Liver (tissue), 9 donors: ENCODE results near the gene HEATR5A. TPM values are rescaled to one million over a fixed set of nuclear protein-coding genes. Genes with fewer than 3 reads are reported as not detected.

ENCODE experiments used
- DNase-seq: peaks from one replicate; pipeline ENCODE4 v3.0.0-alpha.2; 2017; ENCODE audit warnings: low spot score
- H3K27ac ChIP-seq, 2 donors: one replicate each; pipeline ENCODE4 v1.7.0; 2013; ENCODE audit warnings: inconsistent platforms in 2 of 2, low read length in 2 of 2, control low read depth in 1 of 2, low read depth in 1 of 2, mild to moderate bottlenecking in 1 of 2
- H3K27me3 ChIP-seq, 4 donors: one replicate each; pipeline versions ENCODE4 v1.6.1 to v1.7.0; 2013; ENCODE audit warnings: low read length in 3 of 4, inconsistent platforms in 1 of 4, mild to moderate bottlenecking in 1 of 4, moderate library complexity in 1 of 4; ENCODE audit not compliant: control insufficient read depth in 4 of 4, insufficient read depth in 4 of 4
- H3K36me3 ChIP-seq, 4 donors: one replicate each; pipeline versions ENCODE4 v1.6.1 to v1.7.0; 2013; ENCODE audit warnings: low read length in 3 of 4, mild to moderate bottlenecking in 3 of 4, low read depth in 1 of 4, moderate library complexity in 1 of 4; ENCODE audit not compliant: control insufficient read depth in 4 of 4, insufficient read depth in 3 of 4
- H3K4me1 ChIP-seq, 4 donors: one replicate each; pipeline versions ENCODE4 v1.6.1 to v1.7.0; 2013; ENCODE audit warnings: low read length in 3 of 4, mild to moderate bottlenecking in 3 of 4, moderate library complexity in 1 of 4; ENCODE audit not compliant: control insufficient read depth in 4 of 4, insufficient read depth in 4 of 4
- H3K4me3 ChIP-seq, 3 donors: one replicate each; pipeline versions ENCODE4 v1.6.1 to v1.7.0; 2013; ENCODE audit warnings: low read length in 3 of 3, control low read depth in 1 of 3, low read depth in 1 of 3, mild to moderate bottlenecking in 1 of 3
- H3K9ac ChIP-seq, 2 donors: one replicate each; pipeline ENCODE4 v1.7.0; 2013; ENCODE audit warnings: low read length in 2 of 2, mild to moderate bottlenecking in 2 of 2, moderate library complexity in 2 of 2, control low read depth in 1 of 2, low read depth in 1 of 2
- H3K9me3 ChIP-seq, 4 donors: one replicate each; pipeline versions ENCODE4 v1.6.1 to v1.7.0; 2013; ENCODE audit warnings: low read length in 3 of 4; ENCODE audit not compliant: control insufficient read depth in 4 of 4
- EGR1 ChIP-seq, 2 donors: IDR thresholded peaks; 2 replicates each; pipeline ENCODE4 v1.6.1; 2016 to 2018; ENCODE audit warnings: antibody characterized with exemption in 2 of 2, low read depth in 2 of 2
- FOXA1 ChIP-seq: IDR thresholded peaks from 2 replicates; pipeline ENCODE4 v1.6.1; 2016; ENCODE audit warnings: antibody characterized with exemption
- FOXA2 ChIP-seq: IDR thresholded peaks from 2 replicates; pipeline ENCODE4 v1.6.1; 2016; ENCODE audit warnings: antibody characterized with exemption
- GABPA ChIP-seq, 2 donors: IDR thresholded peaks in 1 of 2; conservative IDR thresholded peaks in 1 of 2; 2 replicates each; pipeline ENCODE4 v1.6.1; 2016; ENCODE audit warnings: antibody characterized with exemption in 2 of 2, mild to moderate bottlenecking in 1 of 2, moderate library complexity in 1 of 2
- HNF4A ChIP-seq, 2 donors: conservative IDR thresholded peaks; 2 replicates each; pipeline ENCODE4 v1.6.1; 2016; ENCODE audit warnings: antibody characterized with exemption in 2 of 2, mild to moderate bottlenecking in 2 of 2
- HNF4G ChIP-seq: IDR thresholded peaks from 2 replicates; pipeline ENCODE4 v1.6.1; 2016; ENCODE audit warnings: antibody characterized with exemption
- JUND ChIP-seq, 2 donors: IDR thresholded peaks; 2 replicates each; pipeline ENCODE4 v1.6.1; 2016; ENCODE audit warnings: antibody characterized with exemption in 2 of 2
- NR2F2 ChIP-seq: IDR thresholded peaks from 2 replicates; pipeline ENCODE4 v1.6.1; 2016; ENCODE audit warnings: antibody characterized with exemption
- RAD21 ChIP-seq, 2 donors: IDR thresholded peaks; 2 replicates each; pipeline ENCODE4 v1.6.1; 2016; ENCODE audit warnings: antibody characterized with exemption in 2 of 2, mild to moderate bottlenecking in 2 of 2
- RXRA ChIP-seq, 2 donors: IDR thresholded peaks; 2 replicates each; pipeline ENCODE4 v1.6.1; 2017 to 2018; ENCODE audit warnings: antibody characterized with exemption in 2 of 2, mild to moderate bottlenecking in 1 of 2
- SP1 ChIP-seq: IDR thresholded peaks from 2 replicates; pipeline ENCODE4 v1.6.1; 2018; ENCODE audit warnings: antibody characterized with exemption, mild to moderate bottlenecking
- TAF1 ChIP-seq: conservative IDR thresholded peaks from 2 replicates; pipeline ENCODE4 v1.6.1; 2016; ENCODE audit warnings: antibody characterized with exemption, mild to moderate bottlenecking
- YY1 ChIP-seq: IDR thresholded peaks from 2 replicates; pipeline ENCODE4 v1.6.1; 2016; ENCODE audit warnings: antibody characterized with exemption, mild to moderate bottlenecking
- WGBS: extraction: QIAGEN DNeasy Blood & Tissue Kit; methylation state at CpG from one replicate; pipeline ENCODE4 v1.1.7; 2013; 5-methylcytosine and 5-hydroxymethylcytosine counted together
- polyA plus RNA-seq, 2 donors: library from polyadenylated mRNA; stranded (reverse) in 1 of 2; unstranded in 1 of 2; fragments of 200-250 nt in 1 of 2; fragments of >200 nt in 1 of 2; fragmentation: Nextera tagmentation in 1 of 2; extraction: Ambion mirVana in 1 of 2; gene quantifications; one replicate each; pipeline versions ENCODE4 v1.2.1 to v1.2.3, GENCODE V29; 2013 to 2015
- total RNA-seq, 2 donors: library from RNA; depleted of rRNA; stranded (reverse); fragments of >200 nt; gene quantifications; one replicate each; pipeline ENCODE4 v1.2.3, GENCODE V29; 2014
- TF ChIP-seq, protein P1 (sequence below): IDR thresholded peaks from 2 replicates; pipeline ENCODE4 v1.6.1; 2016; ENCODE audit warnings: antibody characterized with exemption
- TF ChIP-seq, protein P2 (sequence below): fragments of 150-350 bp; IDR thresholded peaks from 2 replicates; pipeline ENCODE4 v1.5.1; 2017; ENCODE audit warnings: improper control_type of control experiment, low read depth, low read length; ENCODE audit not compliant: missing input control
- TF ChIP-seq, protein P3 (sequence below): IDR thresholded peaks from 2 replicates; pipeline ENCODE4 v1.6.1; 2016; ENCODE audit warnings: antibody characterized with exemption
- TF ChIP-seq, protein P4 (sequence below): IDR thresholded peaks from 2 replicates; pipeline ENCODE4 v1.6.1; 2016; ENCODE audit warnings: antibody characterized with exemption
- TF ChIP-seq, protein P5 (sequence below): IDR thresholded peaks from 2 replicates; pipeline ENCODE4 v1.6.1; 2016; ENCODE audit warnings: antibody characterized with exemption, mild to moderate bottlenecking
- donor health status: healthy.
- donor health status: healthy.
- donor health status: healthy.
- donor health status: healthy.
- donor health status: healthy.

HEATR5A gene
- total and polyA plus RNA-seq, 4 donors = 7.3 to 22.8 (median 10.1) TPM

DNA sequence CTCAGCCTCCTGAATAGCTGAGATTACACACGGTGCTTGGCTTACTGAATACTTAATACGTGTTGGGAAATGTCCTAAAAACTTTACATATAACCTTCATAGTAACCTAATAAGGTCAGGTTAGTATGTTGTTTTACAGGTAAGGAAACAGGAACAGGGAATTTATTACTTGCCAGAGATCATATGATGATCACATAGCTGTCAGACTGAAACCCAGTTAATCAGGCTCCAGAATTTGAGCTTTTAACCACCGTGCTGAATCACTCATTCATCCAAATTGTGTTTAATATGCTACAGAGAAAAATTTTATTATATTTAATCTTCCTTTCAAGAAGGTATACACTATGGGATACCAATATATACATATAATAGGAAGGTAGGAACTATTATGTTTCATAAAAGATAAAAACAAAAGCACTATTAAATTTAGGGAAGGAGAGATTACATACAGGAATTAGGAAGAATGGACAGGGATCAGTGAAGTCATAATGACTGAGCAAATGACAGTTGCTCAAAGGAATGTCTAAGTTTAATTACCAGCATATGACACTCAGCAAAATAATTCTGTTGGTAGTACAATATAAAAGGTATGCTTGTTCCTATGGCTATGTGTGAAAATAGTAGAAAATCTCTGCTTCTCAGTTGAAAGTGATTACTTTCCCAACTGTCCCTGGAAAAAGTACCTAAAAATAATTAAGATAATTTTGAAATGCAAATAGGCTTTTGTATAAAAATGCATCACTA lies 59.3 kb downstream of the HEATR5A start:
- H3K4me1 ChIP-seq = peaks cover 0 to 3% (median 2%) of the 10 kb centered on the region in 4 donors
- DNase-seq = no peak
- H3K27ac ChIP-seq = no peak overlapping the region
- no peak overlapping the region for H3K9ac ChIP-seq
- 95% methylated on average over 3 of the region's 3 CpGs for WGBS
- H3K9me3 ChIP-seq = no peaks in the 10 kb centered on the region
- H3K36me3 ChIP-seq = peaks cover 2 to 14% (median 7%) of the 10 kb centered on the region in 4 donors
- TF ChIP-seq, protein P1, sequence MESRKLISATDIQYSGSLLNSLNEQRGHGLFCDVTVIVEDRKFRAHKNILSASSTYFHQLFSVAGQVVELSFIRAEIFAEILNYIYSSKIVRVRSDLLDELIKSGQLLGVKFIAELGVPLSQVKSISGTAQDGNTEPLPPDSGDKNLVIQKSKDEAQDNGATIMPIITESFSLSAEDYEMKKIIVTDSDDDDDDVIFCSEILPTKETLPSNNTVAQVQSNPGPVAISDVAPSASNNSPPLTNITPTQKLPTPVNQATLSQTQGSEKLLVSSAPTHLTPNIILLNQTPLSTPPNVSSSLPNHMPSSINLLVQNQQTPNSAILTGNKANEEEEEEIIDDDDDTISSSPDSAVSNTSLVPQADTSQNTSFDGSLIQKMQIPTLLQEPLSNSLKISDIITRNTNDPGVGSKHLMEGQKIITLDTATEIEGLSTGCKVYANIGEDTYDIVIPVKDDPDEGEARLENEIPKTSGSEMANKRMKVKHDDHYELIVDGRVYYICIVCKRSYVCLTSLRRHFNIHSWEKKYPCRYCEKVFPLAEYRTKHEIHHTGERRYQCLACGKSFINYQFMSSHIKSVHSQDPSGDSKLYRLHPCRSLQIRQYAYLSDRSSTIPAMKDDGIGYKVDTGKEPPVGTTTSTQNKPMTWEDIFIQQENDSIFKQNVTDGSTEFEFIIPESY = no peak
- TF ChIP-seq, protein P2, sequence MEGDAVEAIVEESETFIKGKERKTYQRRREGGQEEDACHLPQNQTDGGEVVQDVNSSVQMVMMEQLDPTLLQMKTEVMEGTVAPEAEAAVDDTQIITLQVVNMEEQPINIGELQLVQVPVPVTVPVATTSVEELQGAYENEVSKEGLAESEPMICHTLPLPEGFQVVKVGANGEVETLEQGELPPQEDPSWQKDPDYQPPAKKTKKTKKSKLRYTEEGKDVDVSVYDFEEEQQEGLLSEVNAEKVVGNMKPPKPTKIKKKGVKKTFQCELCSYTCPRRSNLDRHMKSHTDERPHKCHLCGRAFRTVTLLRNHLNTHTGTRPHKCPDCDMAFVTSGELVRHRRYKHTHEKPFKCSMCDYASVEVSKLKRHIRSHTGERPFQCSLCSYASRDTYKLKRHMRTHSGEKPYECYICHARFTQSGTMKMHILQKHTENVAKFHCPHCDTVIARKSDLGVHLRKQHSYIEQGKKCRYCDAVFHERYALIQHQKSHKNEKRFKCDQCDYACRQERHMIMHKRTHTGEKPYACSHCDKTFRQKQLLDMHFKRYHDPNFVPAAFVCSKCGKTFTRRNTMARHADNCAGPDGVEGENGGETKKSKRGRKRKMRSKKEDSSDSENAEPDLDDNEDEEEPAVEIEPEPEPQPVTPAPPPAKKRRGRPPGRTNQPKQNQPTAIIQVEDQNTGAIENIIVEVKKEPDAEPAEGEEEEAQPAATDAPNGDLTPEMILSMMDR = no peak
- no peak for TF ChIP-seq FOXA2
- TF ChIP-seq HNF4A (conservative IDR thresholded peaks at IDR 0.05) = no peak
- TF ChIP-seq SP1 = no peak
- TF ChIP-seq, protein P3, sequence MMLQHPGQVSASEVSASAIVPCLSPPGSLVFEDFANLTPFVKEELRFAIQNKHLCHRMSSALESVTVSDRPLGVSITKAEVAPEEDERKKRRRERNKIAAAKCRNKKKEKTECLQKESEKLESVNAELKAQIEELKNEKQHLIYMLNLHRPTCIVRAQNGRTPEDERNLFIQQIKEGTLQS = no peak
- no peak for TF ChIP-seq YY1
- no peak for TF ChIP-seq HNF4G
- TF ChIP-seq RAD21 (IDR thresholded peaks at IDR 0.05) = no peak
- no peak for TF ChIP-seq FOXA1
- TF ChIP-seq NR2F2 = no peak
- H3K4me3 ChIP-seq = no peak overlapping the region
- no peaks in the 10 kb centered on the region for H3K27me3 ChIP-seq

DNA sequence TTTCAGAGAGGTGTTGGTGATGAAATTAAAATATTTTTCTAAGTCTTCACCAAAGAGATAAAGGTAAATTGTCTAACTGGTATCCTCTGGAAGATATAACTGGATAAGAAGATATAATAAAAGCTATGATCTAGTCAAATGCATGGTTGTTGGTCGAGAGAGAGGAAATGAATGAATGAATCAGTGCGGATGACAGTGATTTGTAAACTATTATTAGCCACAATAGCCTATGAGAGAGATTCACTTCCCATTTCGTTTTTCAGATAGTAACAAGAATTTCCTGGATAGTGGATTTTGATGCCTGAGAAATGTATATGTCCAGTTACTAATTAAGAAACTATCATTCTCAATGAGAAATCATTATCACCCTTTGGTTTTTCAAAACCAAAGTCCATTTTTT lies 63.1 kb downstream of the HEATR5A start:
- Histone ChIP-seq H3K9ac (no peak overlapping the region), H3K27ac (no peak overlapping the region), H3K4me1 (peaks cover 0 to 7% (median 3%) of the 10 kb centered on the region in 4 donors), H3K4me3 (no peak overlapping the region), H3K36me3 (peaks cover 2 to 14% (median 5%) of the 10 kb centered on the region in 4 donors), H3K9me3 (no peaks in the 10 kb centered on the region), H3K27me3 (no peaks in the 10 kb centered on the region)
- no peak for DNase-seq
- WGBS = 65% methylated on average over 3 of the region's 3 CpGs
- TF ChIP-seq SP1 = no peak
- no peak for TF ChIP-seq EGR1 (IDR thresholded peaks at IDR 0.05; ENCODE audit: low read depth in 2 of 2)
- no peak for TF ChIP-seq NR2F2
- no peak for TF ChIP-seq FOXA2
- no peak for TF ChIP-seq JUND (IDR thresholded peaks at IDR 0.05)
- no peak for TF ChIP-seq TAF1
- no peak for TF ChIP-seq GABPA (IDR thresholded peaks at IDR 0.05 in 1 of 2, conservative IDR thresholded peaks at IDR 0.05 in 1 of 2)
- TF ChIP-seq, protein P4, sequence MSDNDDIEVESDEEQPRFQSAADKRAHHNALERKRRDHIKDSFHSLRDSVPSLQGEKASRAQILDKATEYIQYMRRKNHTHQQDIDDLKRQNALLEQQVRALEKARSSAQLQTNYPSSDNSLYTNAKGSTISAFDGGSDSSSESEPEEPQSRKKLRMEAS = no peak
- TF ChIP-seq, protein P5, sequence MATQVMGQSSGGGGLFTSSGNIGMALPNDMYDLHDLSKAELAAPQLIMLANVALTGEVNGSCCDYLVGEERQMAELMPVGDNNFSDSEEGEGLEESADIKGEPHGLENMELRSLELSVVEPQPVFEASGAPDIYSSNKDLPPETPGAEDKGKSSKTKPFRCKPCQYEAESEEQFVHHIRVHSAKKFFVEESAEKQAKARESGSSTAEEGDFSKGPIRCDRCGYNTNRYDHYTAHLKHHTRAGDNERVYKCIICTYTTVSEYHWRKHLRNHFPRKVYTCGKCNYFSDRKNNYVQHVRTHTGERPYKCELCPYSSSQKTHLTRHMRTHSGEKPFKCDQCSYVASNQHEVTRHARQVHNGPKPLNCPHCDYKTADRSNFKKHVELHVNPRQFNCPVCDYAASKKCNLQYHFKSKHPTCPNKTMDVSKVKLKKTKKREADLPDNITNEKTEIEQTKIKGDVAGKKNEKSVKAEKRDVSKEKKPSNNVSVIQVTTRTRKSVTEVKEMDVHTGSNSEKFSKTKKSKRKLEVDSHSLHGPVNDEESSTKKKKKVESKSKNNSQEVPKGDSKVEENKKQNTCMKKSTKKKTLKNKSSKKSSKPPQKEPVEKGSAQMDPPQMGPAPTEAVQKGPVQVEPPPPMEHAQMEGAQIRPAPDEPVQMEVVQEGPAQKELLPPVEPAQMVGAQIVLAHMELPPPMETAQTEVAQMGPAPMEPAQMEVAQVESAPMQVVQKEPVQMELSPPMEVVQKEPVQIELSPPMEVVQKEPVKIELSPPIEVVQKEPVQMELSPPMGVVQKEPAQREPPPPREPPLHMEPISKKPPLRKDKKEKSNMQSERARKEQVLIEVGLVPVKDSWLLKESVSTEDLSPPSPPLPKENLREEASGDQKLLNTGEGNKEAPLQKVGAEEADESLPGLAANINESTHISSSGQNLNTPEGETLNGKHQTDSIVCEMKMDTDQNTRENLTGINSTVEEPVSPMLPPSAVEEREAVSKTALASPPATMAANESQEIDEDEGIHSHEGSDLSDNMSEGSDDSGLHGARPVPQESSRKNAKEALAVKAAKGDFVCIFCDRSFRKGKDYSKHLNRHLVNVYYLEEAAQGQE = no peak
- TF ChIP-seq, protein P3 = no peak
- TF ChIP-seq FOXA1 = no peak
- no peak for TF ChIP-seq HNF4A (conservative IDR thresholded peaks at IDR 0.05)
- TF ChIP-seq RAD21 (IDR thresholded peaks at IDR 0.05) = no peak
- TF ChIP-seq RXRA (IDR thresholded peaks at IDR 0.05) = no peak
